Gastroesophageal sphincter (tissue), 4 donors: ENCODE results near the gene RTN4RL1. TPM values are rescaled to one million over a fixed set of nuclear protein-coding genes. Genes with fewer than 3 reads are reported as not detected.
"Not testable (repeated sequence)": the region's sequence is repeated elsewhere in the genome, so short reads cannot be mapped to it uniquely, and the experiment has no call there.

Experiments
- ATAC-seq: fragments of 150-250 bp; one replicate; pipeline ENCODE4 v1.9.1; 2016; ENCODE audit warnings: mild to moderate bottlenecking, moderate library complexity
- H3K27ac ChIP-seq, 4 donors: fragments of 200-600 bp; sonication (generic) in 3 of 4; 1 replicate in 3 of 4; 2 replicates in 1 of 4; pipeline ENCODE4 v1.5.1; 2016 to 2019
- H3K27me3 ChIP-seq: fragments of 200-600 bp; sonication (generic); one replicate; pipeline ENCODE4 v1.5.1; 2019
- H3K36me3 ChIP-seq, 2 donors: fragments of 200-600 bp; sonication (generic); one replicate each; pipeline ENCODE4 v1.5.1; 2019; ENCODE audit warnings: control low read depth in 1 of 2
- H3K4me1 ChIP-seq, 3 donors: fragments of 200-600 bp; sonication (generic); 1 replicate in 2 of 3; 2 replicates in 1 of 3; pipeline ENCODE4 v1.5.1; 2016 to 2019; ENCODE audit warnings: control low read depth in 2 of 3
- H3K4me3 ChIP-seq, 2 donors: fragments of 200-600 bp; sonication (generic); one replicate each; pipeline ENCODE4 v1.5.1; 2019; ENCODE audit warnings: mild to moderate bottlenecking in 1 of 2, moderate library complexity in 1 of 2
- H3K9me3 ChIP-seq, 3 donors: fragments of 200-600 bp; sonication (generic); one replicate each; pipeline ENCODE4 v1.5.1; 2017 to 2019; ENCODE audit warnings: control low read depth in 2 of 3
- EP300 ChIP-seq: sonication (generic); formaldehyde crosslinking; IDR thresholded peaks from one replicate; pipeline ENCODE4 v1.6.1; 2017; ENCODE audit warnings: antibody characterized with exemption, mild to moderate bottlenecking
- POLR2A ChIP-seq, 2 donors: fragments of 450-650 bp; IDR thresholded peaks; one replicate each; pipeline ENCODE4 v1.6.1; 2017; ENCODE audit warnings: antibody characterized with exemption in 2 of 2, mild to moderate bottlenecking in 2 of 2, moderate library complexity in 1 of 2
- POLR2AphosphoS5 ChIP-seq: sonication (generic); formaldehyde crosslinking; IDR thresholded peaks from one replicate; pipeline ENCODE4 v1.6.1; 2017; ENCODE audit warnings: antibody characterized with exemption
- WGBS, 2 donors: methylation state at CpG; one replicate each; pipeline ENCODE4 v1.1.5; 2018; ENCODE audit warnings: low coverage in 1 of 2; 5-methylcytosine and 5-hydroxymethylcytosine counted together
- total RNA-seq, 4 donors: library from RNA; depleted of rRNA; stranded (reverse); fragments of >200 nt; gene quantifications; one replicate each; pipeline ENCODE4 v1.1.0, GENCODE V29; 2016
- TF ChIP-seq, protein P1 (sequence below), 4 experiments: fragments of 200-600 bp in 2 of 4; fragments of 450-650 bp in 2 of 4; sonication (generic) in 1 of 4; IDR thresholded peaks; one replicate each; pipeline ENCODE4 v1.5.1; 2017 to 2019; ENCODE audit warnings: antibody characterized with exemption in 4 of 4, mild to moderate bottlenecking in 2 of 4, moderate library complexity in 2 of 4

RTN4RL1 gene
- total RNA-seq, 4 donors from 2014 or later, result 0.58 to 0.81 (median 0.72) TPM; not detected in 1

DNA sequence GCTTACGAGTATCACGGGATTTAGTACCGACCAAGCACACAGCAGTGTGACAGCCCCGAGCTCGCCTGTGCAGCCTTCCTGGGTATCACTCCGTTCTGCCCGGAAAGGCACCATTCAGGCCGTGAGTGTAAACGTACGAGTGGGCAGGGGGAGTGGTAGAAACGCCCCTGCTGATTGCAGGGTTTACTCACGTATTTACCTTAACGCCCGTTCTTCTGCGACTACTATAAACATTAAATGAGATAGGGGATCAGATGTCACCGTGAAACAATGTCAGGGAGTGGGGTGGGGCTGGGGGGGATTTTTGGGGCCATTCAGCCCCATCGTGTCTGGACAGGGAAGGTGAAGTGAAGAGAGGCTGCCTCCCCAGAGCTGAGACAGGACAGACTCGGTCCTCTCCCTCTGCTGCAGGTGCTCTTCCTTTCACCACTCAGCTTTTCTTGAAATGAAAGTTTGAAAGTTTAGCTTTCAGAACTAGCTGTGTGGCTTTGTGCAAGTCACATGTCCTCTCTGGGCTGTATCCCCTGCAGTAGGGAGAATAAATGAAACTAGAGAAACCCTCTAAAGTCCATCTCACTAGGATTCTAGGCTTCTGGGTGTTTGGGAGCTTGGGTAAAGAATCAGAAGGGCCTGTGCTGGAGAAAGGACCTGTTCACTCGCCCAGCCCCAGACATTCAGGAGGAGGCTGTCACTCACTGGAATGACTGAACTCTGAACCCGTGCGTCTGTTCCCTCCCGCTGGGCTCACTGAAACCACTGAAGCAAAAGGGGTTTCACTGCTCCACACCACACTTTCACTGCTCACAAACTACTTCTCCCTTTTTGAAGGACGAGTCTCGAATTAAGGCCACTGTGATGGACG is 128.7 kb downstream of the RTN4RL1 start:
- Histone ChIP-seq H3K27me3 (no peaks in the 10 kb centered on the region), H3K9me3 (no peaks in the 10 kb centered on the region), H3K4me3 (no peak overlapping the region), H3K36me3 (peaks cover 0 to 80% of the 10 kb centered on the region in 2 donors), H3K4me1 (no peaks in the 10 kb centered on the region), H3K27ac (no peak overlapping the region)
- WGBS, 2 donors, result 71 to 77% methylated on average over 8 to 18 of the region's 25 CpGs
- TF ChIP-seq EP300 (no peak), POLR2A (IDR thresholded peaks at IDR 0.05) (no peak), POLR2AphosphoS5 (no peak)
- TF ChIP-seq, protein P1, sequence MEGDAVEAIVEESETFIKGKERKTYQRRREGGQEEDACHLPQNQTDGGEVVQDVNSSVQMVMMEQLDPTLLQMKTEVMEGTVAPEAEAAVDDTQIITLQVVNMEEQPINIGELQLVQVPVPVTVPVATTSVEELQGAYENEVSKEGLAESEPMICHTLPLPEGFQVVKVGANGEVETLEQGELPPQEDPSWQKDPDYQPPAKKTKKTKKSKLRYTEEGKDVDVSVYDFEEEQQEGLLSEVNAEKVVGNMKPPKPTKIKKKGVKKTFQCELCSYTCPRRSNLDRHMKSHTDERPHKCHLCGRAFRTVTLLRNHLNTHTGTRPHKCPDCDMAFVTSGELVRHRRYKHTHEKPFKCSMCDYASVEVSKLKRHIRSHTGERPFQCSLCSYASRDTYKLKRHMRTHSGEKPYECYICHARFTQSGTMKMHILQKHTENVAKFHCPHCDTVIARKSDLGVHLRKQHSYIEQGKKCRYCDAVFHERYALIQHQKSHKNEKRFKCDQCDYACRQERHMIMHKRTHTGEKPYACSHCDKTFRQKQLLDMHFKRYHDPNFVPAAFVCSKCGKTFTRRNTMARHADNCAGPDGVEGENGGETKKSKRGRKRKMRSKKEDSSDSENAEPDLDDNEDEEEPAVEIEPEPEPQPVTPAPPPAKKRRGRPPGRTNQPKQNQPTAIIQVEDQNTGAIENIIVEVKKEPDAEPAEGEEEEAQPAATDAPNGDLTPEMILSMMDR (IDR thresholded peaks at IDR 0.05), result no peak
- ATAC-seq, result no peak

DNA sequence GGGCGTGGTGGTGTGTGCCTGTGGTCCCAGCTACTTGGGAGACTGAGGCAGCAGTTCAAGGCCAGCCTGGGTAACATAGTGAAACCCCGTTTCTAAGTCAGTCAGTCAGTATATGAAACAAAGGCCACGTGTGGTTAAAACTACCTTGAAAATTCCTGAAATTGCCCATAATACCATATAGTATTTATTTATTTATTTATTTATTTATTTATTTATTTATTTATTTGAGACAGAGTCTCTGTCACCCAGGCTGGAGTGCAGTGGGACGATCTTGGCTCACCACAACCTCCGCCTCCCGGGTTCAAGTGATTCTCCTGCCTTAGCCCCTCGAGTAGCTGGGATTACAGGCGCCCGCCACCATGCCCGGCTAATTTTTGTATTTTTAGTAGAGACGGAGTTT is 129.7 kb downstream of the RTN4RL1 start:
- not testable (repeated sequence) for ATAC-seq, H3K27ac ChIP-seq, H3K27me3 ChIP-seq, H3K9me3 ChIP-seq, H3K4me1 ChIP-seq, H3K4me3 ChIP-seq
- peaks cover 0 to 90% of the 10 kb centered on the region in 2 donors for H3K36me3 ChIP-seq
- 91 to 100% methylated on average over 3 to 4 of the region's 11 CpGs for WGBS, 2 donors

DNA sequence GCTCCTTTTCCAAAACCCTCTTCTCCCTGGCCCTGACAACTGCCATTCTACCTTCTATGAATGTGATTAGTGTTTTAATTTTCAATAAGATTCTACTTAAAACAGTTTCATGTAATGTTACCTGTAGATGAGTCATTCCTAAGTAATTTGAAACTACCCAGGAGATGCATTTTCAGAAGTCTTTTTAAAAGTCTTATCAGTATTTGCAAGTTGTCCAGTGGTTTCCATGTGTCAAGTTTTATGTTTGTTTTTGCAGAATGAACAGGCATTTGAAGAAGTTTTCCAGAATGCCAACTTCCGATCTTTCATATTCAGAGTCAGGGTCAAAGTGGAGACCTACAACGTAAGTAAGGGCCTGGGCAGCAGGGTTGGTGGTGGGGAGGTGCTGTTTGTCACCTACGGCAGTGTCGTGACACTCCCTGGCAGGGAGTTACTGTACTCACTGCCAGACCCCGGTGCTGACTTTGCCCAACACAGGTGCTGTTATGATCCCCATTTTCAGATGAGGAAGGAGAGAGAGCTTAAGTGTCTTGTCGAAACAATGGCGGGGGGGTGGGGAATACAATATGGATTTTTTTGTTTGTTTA is 130.3 kb downstream of the RTN4RL1 start:
- Histone ChIP-seq H3K36me3 (peaks cover 0 to 97% of the 10 kb centered on the region in 2 donors), H3K27ac (no peak overlapping the region), H3K27me3 (no peaks in the 10 kb centered on the region), H3K4me1 (no peaks in the 10 kb centered on the region), H3K9me3 (no peaks in the 10 kb centered on the region), H3K4me3 (no peak overlapping the region)
- ATAC-seq, result no peak
- 83 to 94% methylated on average over 3 to 7 of the region's 7 CpGs for WGBS, 2 donors
- TF ChIP-seq, protein P1 (IDR thresholded peaks at IDR 0.05), result no peak
- TF ChIP-seq EP300 (no peak), POLR2A (IDR thresholded peaks at IDR 0.05) (no peak), POLR2AphosphoS5 (no peak)

DNA sequence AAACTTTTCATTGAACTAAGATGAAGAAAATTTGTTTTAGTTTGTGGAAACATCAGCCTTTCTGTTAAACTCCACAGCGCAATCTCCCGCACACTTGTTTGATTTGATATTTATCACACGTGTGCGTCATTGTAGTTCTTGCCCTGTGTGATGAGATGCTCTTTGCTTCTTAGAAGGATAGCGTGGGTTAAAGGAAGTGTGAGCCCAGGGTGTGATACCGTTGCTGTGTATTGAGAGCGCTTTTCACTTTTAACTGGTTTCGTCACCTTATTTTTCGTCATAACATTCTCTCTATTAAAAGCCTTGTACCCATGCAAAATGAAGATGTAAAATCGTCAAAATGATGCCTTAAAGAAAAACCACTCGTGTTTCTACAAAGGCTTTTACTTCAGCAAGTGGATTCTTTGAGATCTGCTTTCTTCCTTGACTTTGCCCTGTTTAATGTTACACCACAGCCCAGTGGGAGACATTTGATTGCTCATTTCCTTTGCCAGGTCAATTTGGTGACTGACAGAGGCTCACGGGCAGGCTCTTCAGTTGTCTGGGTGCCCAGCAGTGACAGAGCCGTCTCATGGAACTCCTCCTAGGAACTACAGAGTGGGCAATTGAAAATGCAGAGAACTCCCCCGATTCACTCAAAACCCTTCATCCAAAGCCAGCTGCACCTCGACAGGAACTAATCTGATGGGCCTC is 134.2 kb downstream of the RTN4RL1 start:
- Histone ChIP-seq H3K4me3 (no peak overlapping the region), H3K27me3 (no peaks in the 10 kb centered on the region), H3K36me3 (peaks cover 0 to 100% of the 10 kb centered on the region in 2 donors), H3K9me3 (no peaks in the 10 kb centered on the region), H3K4me1 (no peaks in the 10 kb centered on the region), H3K27ac (no peak overlapping the region)
- WGBS, 2 donors, result 79 to 82% methylated on average over 11 of the region's 15 CpGs
- no peak for ATAC-seq
- TF ChIP-seq POLR2A (IDR thresholded peaks at IDR 0.05) (no peak), EP300 (no peak), POLR2AphosphoS5 (no peak)
- TF ChIP-seq, protein P1 (IDR thresholded peaks at IDR 0.05), result no peak

DNA sequence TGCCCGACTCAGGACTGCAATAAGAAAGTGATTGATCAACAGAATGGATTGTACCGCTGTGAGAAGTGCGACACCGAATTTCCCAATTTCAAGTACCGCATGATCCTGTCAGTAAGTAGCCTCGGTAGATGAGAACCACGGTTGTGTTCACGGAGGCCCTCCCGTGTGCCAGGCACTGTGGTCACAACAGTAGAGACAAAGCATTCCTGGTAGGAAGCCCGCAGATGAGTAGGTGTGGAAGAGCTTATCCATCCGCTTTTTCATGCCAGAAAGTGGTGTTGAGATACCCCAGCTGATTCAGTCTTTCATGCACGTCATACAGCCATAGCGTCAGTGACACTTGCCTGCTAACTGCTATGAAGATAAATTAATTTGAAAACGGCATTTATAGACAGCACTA is 136.4 kb downstream of the RTN4RL1 start:
- WGBS, 2 donors, result 86 to 87% methylated on average over 2 to 14 of the region's 14 CpGs
- Histone ChIP-seq H3K4me3 (no peak overlapping the region), H3K27ac (no peak overlapping the region), H3K36me3 (peaks cover 0 to 100% of the 10 kb centered on the region in 2 donors), H3K27me3 (no peaks in the 10 kb centered on the region), H3K9me3 (no peaks in the 10 kb centered on the region), H3K4me1 (no peaks in the 10 kb centered on the region)
- ATAC-seq, result no peak
- TF ChIP-seq EP300, result no peak
- TF ChIP-seq POLR2AphosphoS5, result no peak
- TF ChIP-seq, protein P1 (IDR thresholded peaks at IDR 0.05), result no peak
- TF ChIP-seq POLR2A (IDR thresholded peaks at IDR 0.05), result no peak
